ENCODE data around the gene EDNRB. TPM values are rescaled to one million over a fixed set of nuclear protein-coding genes. Genes with fewer than 3 reads are reported as not detected.

The EDNRB gene
- total RNA-seq, 1 experiment from 2014 or later: 0.22 TPM

GRCh38 chr13:77913003-77913402, 5.6 kb downstream of the EDNRB start (continued):
- no peak for TF ChIP-seq YY1 (IDR thresholded peaks at IDR 0.05; ENCODE audit: extremely low read depth, insufficient replicate concordance, low read depth, low read length)
- no peak for TF ChIP-seq ELF1 (IDR thresholded peaks at IDR 0.05; ENCODE audit: borderline replicate concordance, low read depth)
- TF ChIP-seq POLR2AphosphoS5 (IDR thresholded peaks at IDR 0.05; ENCODE audit: low read depth, low read length): no peak
- TF ChIP-seq JUND (IDR thresholded peaks at IDR 0.05): no peak
- no peak for TF ChIP-seq SRF (IDR thresholded peaks at IDR 0.05; ENCODE audit: low read depth)
- no peak for TF ChIP-seq ATF3 (IDR thresholded peaks at IDR 0.05)
- TF ChIP-seq FOSL1 (IDR thresholded peaks at IDR 0.05; ENCODE audit: low read depth): no peak

- RAD21 ChIA-PET (ENCODE audit: low non-redundant PET in 1 of 2, low total read pairs in 2 of 2, uncharacterized antibody in 2 of 2, unreplicated experiment in 2 of 2): no interaction called here
Observed at GRCh38 chr13:77911751-77912150, 6.9 kb downstream of the EDNRB start.

More at GRCh38 chr13:77911751-77912150, 6.9 kb downstream of the EDNRB start:
- Histone ChIP-seq H3K79me2 (ENCODE audit: insufficient read depth, low read length) (no peaks in the 10 kb centered on the region), H3K27me3 (ENCODE audit: insufficient read depth, low read length) (no peaks in the 10 kb centered on the region), H3K36me3 (ENCODE audit: control insufficient read depth in 1 of 2, insufficient read depth in 2 of 2, low read length in 2 of 2) (no peaks in the 10 kb centered on the region), H3K4me2 (ENCODE audit: low read length) (no peak overlapping the region), H3K4me1 (ENCODE audit: control insufficient read depth in 1 of 2, insufficient read depth in 2 of 2, low read length in 2 of 2) (no peaks in the 10 kb centered on the region), H3K9me2 (ENCODE audit: insufficient read depth) (no peaks in the 10 kb centered on the region), H3K9me3 (ENCODE audit: control insufficient read depth in 1 of 2, insufficient read depth in 1 of 2, low read depth in 1 of 2, low read length in 2 of 2) (no peaks in the 10 kb centered on the region; a peak in 1 of 4 replicates), H3K4me3 (replicated peaks in 1 of 2; ENCODE audit: low read depth in 1 of 2, low read length in 2 of 2) (no peak overlapping the region), H3K27ac (ENCODE audit: low read depth, low read length) (no peak overlapping the region), H4K20me1 (ENCODE audit: insufficient read depth) (no peaks in the 10 kb centered on the region), H3K9ac (ENCODE audit: low read length) (no peak overlapping the region), H2AFZ (ENCODE audit: low read depth, low read length, poor library complexity, severe bottlenecking) (no peak overlapping the region)
- TF ChIP-seq TCF7L2 (IDR thresholded peaks at IDR 0.05; ENCODE audit: borderline replicate concordance, extremely low read depth, insufficient read depth, insufficient read length): no peak
- no peak for TF ChIP-seq CTCF (IDR thresholded peaks at IDR 0.05 in 2 of 3, conservative IDR thresholded peaks at IDR 0.05 in 1 of 3; ENCODE audit: borderline replicate concordance in 1 of 3, insufficient read depth in 1 of 3, low read depth in 2 of 3, low read length in 2 of 3)
- TF ChIP-seq ZFX (IDR thresholded peaks at IDR 0.05): no peak
- no peak for TF ChIP-seq ZNF274 (IDR thresholded peaks at IDR 0.05; ENCODE audit: low read depth, low read length)
- TF ChIP-seq SRF (IDR thresholded peaks at IDR 0.05; ENCODE audit: low read depth): no peak
- no peak for TF ChIP-seq SP1 (IDR thresholded peaks at IDR 0.05; ENCODE audit: low read depth)
- TF ChIP-seq MAX (IDR thresholded peaks at IDR 0.05): no peak
- no peak for TF ChIP-seq FOSL1 (IDR thresholded peaks at IDR 0.05; ENCODE audit: low read depth)
- no peak for TF ChIP-seq POLR2AphosphoS5 (IDR thresholded peaks at IDR 0.05; ENCODE audit: low read depth, low read length)
- no peak for TF ChIP-seq SIN3A (IDR thresholded peaks at IDR 0.05; ENCODE audit: low read depth)
- no peak for TF ChIP-seq EZH2 (IDR thresholded peaks at IDR 0.05)
- TF ChIP-seq RAD21 (IDR thresholded peaks at IDR 0.05; ENCODE audit: low read depth): no peak
- BruUV-seq (replicated peaks): no TSS peak
- ChIA-PET POLR2A (interaction anchor here (1.2 kb wide), 1 partner anchor 14 kb away, joined by 4 read pairs; no protein-coding TSS in a partner anchor), CTCF (no interaction called here)
- intact Hi-C loops (cut with micrococcal nuclease): no loop called here
- DNase-seq (ENCODE audit: low read depth, low spot score) (no peak), ATAC-seq (no peak)

All from HCT116 (cell line).